ENCODE results near the gene TOM1L2. TPM values are rescaled to one million over a fixed set of nuclear protein-coding genes. Genes with fewer than 3 reads are reported as not detected.

The TOM1L2 gene
- total and polyA plus RNA-seq, 2 donors (not counting 1 experiment from before 2014, with no cell fraction given): 33.9 to 35.9 TPM

DNA sequence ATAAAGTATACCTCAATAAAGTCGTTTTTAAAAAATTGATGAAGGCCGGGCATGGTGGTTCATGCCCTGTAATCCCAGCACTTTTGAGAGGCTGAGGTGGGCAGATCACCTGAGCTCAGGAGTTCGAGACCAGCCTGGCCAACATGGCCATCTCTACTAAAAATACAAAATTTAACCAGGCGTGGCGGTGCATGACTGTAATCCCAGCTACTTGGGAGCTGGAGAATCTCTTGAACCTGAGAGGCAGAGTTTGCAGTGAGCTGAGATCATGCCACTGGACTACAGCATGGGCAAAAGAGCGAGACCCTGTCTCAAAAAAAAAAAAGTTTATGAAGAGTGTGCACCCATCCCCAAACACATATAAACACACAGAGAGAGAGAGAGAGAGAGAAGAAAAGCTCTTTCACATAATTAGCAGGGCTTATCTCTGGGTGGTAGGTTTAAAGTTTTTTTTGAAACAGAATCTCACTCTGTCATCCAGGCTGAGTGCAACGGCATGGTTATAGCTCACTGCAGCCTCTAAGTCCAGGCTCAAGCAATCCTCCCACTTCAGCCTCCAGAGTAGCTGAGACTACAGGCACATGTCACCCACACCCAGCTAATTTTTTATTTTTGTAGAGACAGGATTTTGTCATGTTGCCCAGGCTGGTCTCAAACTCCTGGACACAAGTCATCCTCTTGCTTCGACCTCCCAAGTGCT is 138.4 kb downstream of the TOM1L2 start:
- peaks cover 33% of the 10 kb centered on the region for H3K4me1 ChIP-seq (ENCODE audit: control insufficient read depth, extremely low read depth, insufficient read depth, low read length)
- H3K79me2 ChIP-seq (ENCODE audit: control insufficient read depth, insufficient read depth, low read length): peaks cover 63% of the 10 kb centered on the region
- no peaks in the 10 kb centered on the region for H3K9me3 ChIP-seq (ENCODE audit: control insufficient read depth, insufficient read depth, low read depth, low read length)
- H4K20me1 ChIP-seq (ENCODE audit: control insufficient read depth, extremely low read depth, insufficient read depth, low read length): no peaks in the 10 kb centered on the region
- no peak overlapping the region for H3K4me2 ChIP-seq (ENCODE audit: extremely low read depth, insufficient read depth, low read length)
- no peak overlapping the region for H3K4me3 ChIP-seq (replicated peaks in 1 of 4; ENCODE audit: control extremely low read depth in 1 of 4, insufficient read depth in 1 of 4, low read depth in 3 of 4, low read length in 4 of 4)
- peaks cover 1% of the 10 kb centered on the region for H3K36me3 ChIP-seq (ENCODE audit: control insufficient read depth, insufficient read depth, low read length)
- H2AFZ ChIP-seq (ENCODE audit: low read length): no peak overlapping the region
- TF ChIP-seq, protein P1, sequence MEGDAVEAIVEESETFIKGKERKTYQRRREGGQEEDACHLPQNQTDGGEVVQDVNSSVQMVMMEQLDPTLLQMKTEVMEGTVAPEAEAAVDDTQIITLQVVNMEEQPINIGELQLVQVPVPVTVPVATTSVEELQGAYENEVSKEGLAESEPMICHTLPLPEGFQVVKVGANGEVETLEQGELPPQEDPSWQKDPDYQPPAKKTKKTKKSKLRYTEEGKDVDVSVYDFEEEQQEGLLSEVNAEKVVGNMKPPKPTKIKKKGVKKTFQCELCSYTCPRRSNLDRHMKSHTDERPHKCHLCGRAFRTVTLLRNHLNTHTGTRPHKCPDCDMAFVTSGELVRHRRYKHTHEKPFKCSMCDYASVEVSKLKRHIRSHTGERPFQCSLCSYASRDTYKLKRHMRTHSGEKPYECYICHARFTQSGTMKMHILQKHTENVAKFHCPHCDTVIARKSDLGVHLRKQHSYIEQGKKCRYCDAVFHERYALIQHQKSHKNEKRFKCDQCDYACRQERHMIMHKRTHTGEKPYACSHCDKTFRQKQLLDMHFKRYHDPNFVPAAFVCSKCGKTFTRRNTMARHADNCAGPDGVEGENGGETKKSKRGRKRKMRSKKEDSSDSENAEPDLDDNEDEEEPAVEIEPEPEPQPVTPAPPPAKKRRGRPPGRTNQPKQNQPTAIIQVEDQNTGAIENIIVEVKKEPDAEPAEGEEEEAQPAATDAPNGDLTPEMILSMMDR (conservative IDR thresholded peaks at IDR 0.05 in 1 of 2, IDR thresholded peaks at IDR 0.05 in 1 of 2; ENCODE audit: low read depth in 1 of 2, low read length in 2 of 2): no peak
- no peak for TF ChIP-seq EZH2 (IDR thresholded peaks at IDR 0.05; ENCODE audit: low read length, missing control alignments)
- H3K27me3 ChIP-seq (ENCODE audit: control insufficient read depth, insufficient read depth, low read length): no peaks in the 10 kb centered on the region
- no peak overlapping the region for H3K27ac ChIP-seq (ENCODE audit: insufficient read depth, low read length)
- no peak for DNase-seq (ENCODE audit: low read depth in 2 of 2)
- no peak overlapping the region for H3K9ac ChIP-seq (ENCODE audit: insufficient read depth, low read length)

DNA sequence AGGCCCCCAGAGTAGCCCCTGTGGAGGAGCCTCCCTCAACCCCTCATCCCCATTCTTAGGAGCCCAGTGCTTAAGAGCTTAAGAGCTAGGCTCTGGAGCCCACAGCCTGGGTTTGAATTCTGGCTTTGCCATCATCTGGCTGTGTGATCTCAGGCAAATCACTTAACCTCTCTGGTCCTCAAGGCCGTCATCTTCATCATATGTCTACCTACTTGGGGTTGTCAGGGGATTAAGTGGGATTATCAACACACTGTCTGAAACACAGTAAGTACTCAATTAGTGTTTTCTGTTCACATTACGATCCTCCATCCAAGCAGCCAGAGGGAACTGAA is 140.2 kb downstream of the TOM1L2 start:
- Histone ChIP-seq H3K4me1 (ENCODE audit: control insufficient read depth, extremely low read depth, insufficient read depth, low read length) (peaks cover 18% of the 10 kb centered on the region), H4K20me1 (ENCODE audit: control insufficient read depth, extremely low read depth, insufficient read depth, low read length) (no peaks in the 10 kb centered on the region), H3K9me3 (ENCODE audit: control insufficient read depth, insufficient read depth, low read depth, low read length) (no peaks in the 10 kb centered on the region)

DNA sequence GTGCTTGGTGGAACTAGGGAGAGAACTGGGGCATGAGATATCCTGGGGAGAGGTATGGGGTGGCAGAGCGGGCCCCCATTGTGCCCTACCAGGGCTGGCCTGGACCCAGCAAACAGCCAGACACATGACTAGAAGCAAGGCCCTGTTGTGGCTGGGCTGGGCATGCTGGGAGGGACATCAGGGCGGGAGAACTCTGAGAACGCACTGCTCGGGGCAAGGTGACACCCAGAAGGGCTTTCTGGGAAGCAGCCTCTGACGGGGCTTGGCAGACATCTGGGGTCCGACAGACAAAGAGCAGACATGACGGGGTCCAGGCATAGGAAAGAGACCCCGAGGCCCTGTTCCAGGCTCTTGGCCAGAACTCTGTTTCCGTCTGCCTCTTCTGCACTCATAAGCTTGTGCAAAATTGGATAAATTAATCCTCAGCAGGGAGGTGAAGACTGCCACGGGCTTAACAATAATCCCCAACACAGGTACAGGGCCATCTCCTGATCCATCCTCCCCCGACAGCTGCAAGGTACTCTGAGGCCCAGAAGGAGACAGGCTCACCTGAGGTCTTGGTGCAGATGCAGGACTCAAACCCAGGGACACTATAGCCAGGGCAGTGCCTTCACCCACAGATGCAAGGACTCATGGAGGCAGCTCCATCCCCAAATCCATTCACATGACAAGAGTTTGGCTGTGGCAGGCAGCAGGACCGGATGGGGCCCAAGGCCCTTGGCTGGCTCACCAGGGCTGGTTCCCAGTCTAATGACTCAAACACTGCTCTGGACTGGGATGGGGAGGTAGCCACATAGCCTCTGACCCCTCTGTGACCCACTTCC is 140.8 kb downstream of the TOM1L2 start:
- DNase-seq (ENCODE audit: low read depth in 2 of 2): no peak
- H3K27ac ChIP-seq (ENCODE audit: insufficient read depth, low read length): no peak overlapping the region
- H3K79me2 ChIP-seq (ENCODE audit: control insufficient read depth, insufficient read depth, low read length): peaks cover 84% of the 10 kb centered on the region

More for the DNA sequence above, 140.2 kb downstream of the TOM1L2 start:
- Histone ChIP-seq H3K27me3 (ENCODE audit: control insufficient read depth, insufficient read depth, low read length) (no peaks in the 10 kb centered on the region), H3K4me2 (ENCODE audit: extremely low read depth, insufficient read depth, low read length) (no peak overlapping the region), H3K4me3 (replicated peaks in 1 of 4; ENCODE audit: control extremely low read depth in 1 of 4, insufficient read depth in 1 of 4, low read depth in 3 of 4, low read length in 4 of 4) (no peak overlapping the region), H2AFZ (ENCODE audit: low read length) (no peak overlapping the region), H3K27ac (ENCODE audit: insufficient read depth, low read length) (no peak overlapping the region), H3K36me3 (ENCODE audit: control insufficient read depth, insufficient read depth, low read length) (peaks cover 2% of the 10 kb centered on the region), H3K79me2 (ENCODE audit: control insufficient read depth, insufficient read depth, low read length) (peaks cover 79% of the 10 kb centered on the region), H3K9ac (ENCODE audit: insufficient read depth, low read length) (no peak overlapping the region)
- DNase-seq (ENCODE audit: low read depth in 2 of 2): no peak
- TF ChIP-seq EZH2 (IDR thresholded peaks at IDR 0.05; ENCODE audit: low read length, missing control alignments): no peak
- TF ChIP-seq, protein P1 (conservative IDR thresholded peaks at IDR 0.05 in 1 of 2, IDR thresholded peaks at IDR 0.05 in 1 of 2; ENCODE audit: low read depth in 1 of 2, low read length in 2 of 2): no peak

More for the DNA sequence above, 140.8 kb downstream of the TOM1L2 start:
- Histone ChIP-seq H3K36me3 (ENCODE audit: control insufficient read depth, insufficient read depth, low read length) (peaks cover 4% of the 10 kb centered on the region), H3K4me1 (ENCODE audit: control insufficient read depth, extremely low read depth, insufficient read depth, low read length) (peaks cover 18% of the 10 kb centered on the region), H3K9ac (ENCODE audit: insufficient read depth, low read length) (no peak overlapping the region), H3K9me3 (ENCODE audit: control insufficient read depth, insufficient read depth, low read depth, low read length) (no peaks in the 10 kb centered on the region), H2AFZ (ENCODE audit: low read length) (no peak overlapping the region), H3K27me3 (ENCODE audit: control insufficient read depth, insufficient read depth, low read length) (no peaks in the 10 kb centered on the region), H3K4me3 (replicated peaks in 1 of 4; ENCODE audit: control extremely low read depth in 1 of 4, insufficient read depth in 1 of 4, low read depth in 3 of 4, low read length in 4 of 4) (no peak overlapping the region), H3K4me2 (ENCODE audit: extremely low read depth, insufficient read depth, low read length) (no peak overlapping the region), H4K20me1 (ENCODE audit: control insufficient read depth, extremely low read depth, insufficient read depth, low read length) (no peaks in the 10 kb centered on the region)
- TF ChIP-seq, protein P1 (conservative IDR thresholded peaks at IDR 0.05 in 1 of 2, IDR thresholded peaks at IDR 0.05 in 1 of 2; ENCODE audit: low read depth in 1 of 2, low read length in 2 of 2): no peak
- no peak for TF ChIP-seq EZH2 (IDR thresholded peaks at IDR 0.05; ENCODE audit: low read length, missing control alignments)

Data from fibroblast of lung (primary cell).